Cardiac muscle cell (in vitro differentiated cells and primary cell): ENCODE data around the gene SERPING1. TPM values are rescaled to one million over a fixed set of nuclear protein-coding genes. Genes with fewer than 3 reads are reported as not detected.

Experiments used
- DNase-seq, 2 donors: peaks; one replicate each; pipeline versions ENCODE4 v3.0.0 to v3.0.0-alpha.2; 2010 to 2017; ENCODE audit warnings: low read depth in 1 of 2, low spot score in 1 of 2
- H3K27ac ChIP-seq: fragments of 200-600 bp; sonication (generic); 2 replicates; pipeline ENCODE4 v1.5.1; 2016
- H3K27me3 ChIP-seq: fragments of 200-600 bp; sonication (generic); 2 replicates; pipeline ENCODE4 v1.6.0; 2016; ENCODE audit warnings: control low read depth
- H3K36me3 ChIP-seq: fragments of 200-600 bp; sonication (generic); 2 replicates; pipeline ENCODE4 v1.5.1; 2016; ENCODE audit warnings: control low read depth
- H3K4me1 ChIP-seq: fragments of 200-600 bp; sonication (generic); 2 replicates; pipeline ENCODE4 v1.8.1; 2017; ENCODE audit warnings: low read depth, mild to moderate bottlenecking, mixed run types
- H3K4me3 ChIP-seq: fragments of 200-600 bp; sonication (generic); 2 replicates; pipeline ENCODE4 v1.5.1; 2016; ENCODE audit warnings: mild to moderate bottlenecking
- H3K9me3 ChIP-seq: fragments of 200-600 bp; sonication (generic); 2 replicates; pipeline ENCODE4 v1.5.1; 2017; ENCODE audit warnings: low read depth, mild to moderate bottlenecking, control low read depth
- polyA plus RNA-seq: library from polyadenylated mRNA; unstranded; fragments of >200 nt; fragmentation: Nextera tagmentation; extraction: Ambion mirVana; gene quantifications from 2 replicates; pipeline ENCODE4 v1.2.1, GENCODE V29; 2016
- total RNA-seq: library from RNA; depleted of rRNA; stranded (reverse); fragments of >200 nt; gene quantifications from 2 replicates; pipeline ENCODE4 v1.2.3, GENCODE V29; 2016
- TF ChIP-seq, protein P1 (sequence below): IDR thresholded peaks from 2 replicates; pipeline ENCODE4 v1.5.1; 2012; ENCODE audit warnings: low read depth, mild to moderate bottlenecking, low read length

Gene SERPING1
- total and polyA plus RNA-seq, 2 experiments from 2014 or later: 51.9 to 80.7 TPM

DNA sequence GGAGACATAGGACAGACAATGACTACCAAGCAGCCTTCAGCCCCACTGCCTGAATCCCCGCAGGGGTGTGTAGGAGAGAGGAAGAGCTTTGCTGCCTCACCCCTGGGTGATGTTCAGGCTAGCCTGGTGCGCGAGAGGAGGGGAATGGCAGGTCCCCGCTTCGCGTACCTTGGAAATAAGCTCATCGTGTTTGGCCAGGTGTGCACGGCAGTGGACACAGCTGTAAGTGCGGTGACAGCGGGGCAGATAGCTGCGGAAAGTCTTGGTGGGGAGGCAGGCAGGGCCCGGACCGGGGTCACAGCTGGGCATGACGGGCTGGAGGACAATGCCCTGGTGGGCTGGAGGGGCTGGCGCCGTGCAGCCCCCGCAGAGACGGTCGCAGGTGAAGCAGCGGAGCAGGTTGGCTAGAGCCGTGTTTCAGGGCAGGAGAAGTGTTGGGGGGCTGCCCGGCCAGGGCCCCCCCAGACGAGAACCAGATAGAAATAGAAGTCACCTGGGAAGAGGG lies 49.4 kb downstream of the SERPING1 start:
- H3K4me1 ChIP-seq: peaks cover 66% of the 10 kb centered on the region
- DNase-seq: peak in 1 of 2 donors; percentile 15
- peak overlapping the region; percentile 55 for H3K27ac ChIP-seq
- H3K9me3 ChIP-seq: no peaks in the 10 kb centered on the region
- no peaks in the 10 kb centered on the region for H3K27me3 ChIP-seq
- TF ChIP-seq, protein P1, sequence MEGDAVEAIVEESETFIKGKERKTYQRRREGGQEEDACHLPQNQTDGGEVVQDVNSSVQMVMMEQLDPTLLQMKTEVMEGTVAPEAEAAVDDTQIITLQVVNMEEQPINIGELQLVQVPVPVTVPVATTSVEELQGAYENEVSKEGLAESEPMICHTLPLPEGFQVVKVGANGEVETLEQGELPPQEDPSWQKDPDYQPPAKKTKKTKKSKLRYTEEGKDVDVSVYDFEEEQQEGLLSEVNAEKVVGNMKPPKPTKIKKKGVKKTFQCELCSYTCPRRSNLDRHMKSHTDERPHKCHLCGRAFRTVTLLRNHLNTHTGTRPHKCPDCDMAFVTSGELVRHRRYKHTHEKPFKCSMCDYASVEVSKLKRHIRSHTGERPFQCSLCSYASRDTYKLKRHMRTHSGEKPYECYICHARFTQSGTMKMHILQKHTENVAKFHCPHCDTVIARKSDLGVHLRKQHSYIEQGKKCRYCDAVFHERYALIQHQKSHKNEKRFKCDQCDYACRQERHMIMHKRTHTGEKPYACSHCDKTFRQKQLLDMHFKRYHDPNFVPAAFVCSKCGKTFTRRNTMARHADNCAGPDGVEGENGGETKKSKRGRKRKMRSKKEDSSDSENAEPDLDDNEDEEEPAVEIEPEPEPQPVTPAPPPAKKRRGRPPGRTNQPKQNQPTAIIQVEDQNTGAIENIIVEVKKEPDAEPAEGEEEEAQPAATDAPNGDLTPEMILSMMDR: no peak
- H3K4me3 ChIP-seq: no peak overlapping the region
- H3K36me3 ChIP-seq: no peaks in the 10 kb centered on the region

DNA sequence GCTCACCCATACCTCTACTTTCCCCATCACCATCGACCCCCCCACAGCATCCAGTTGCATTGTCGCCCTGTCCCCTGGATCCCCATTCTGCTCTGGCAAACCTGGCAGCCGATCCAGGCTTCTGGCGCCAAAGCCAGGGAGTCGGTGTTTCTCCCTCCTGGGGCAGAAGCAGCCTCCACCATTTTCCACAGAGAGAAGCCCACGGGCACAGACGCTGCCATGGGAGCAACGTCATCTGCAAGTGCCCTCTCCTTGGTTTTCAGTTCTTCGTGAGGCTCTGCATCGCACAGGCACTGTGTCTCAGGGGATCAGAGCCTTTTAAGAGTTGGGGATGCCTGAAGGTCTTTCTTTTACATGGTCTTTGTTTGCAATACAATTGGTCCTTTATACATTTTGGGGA lies 49.9 kb downstream of the SERPING1 start:
- Histone ChIP-seq H3K27me3 (no peaks in the 10 kb centered on the region), H3K36me3 (no peaks in the 10 kb centered on the region), H3K4me1 (peaks cover 65% of the 10 kb centered on the region), H3K4me3 (no peak overlapping the region), H3K9me3 (no peaks in the 10 kb centered on the region), H3K27ac (peak overlapping the region; percentile 55)
- peak; percentile 27 to 41 for DNase-seq
- TF ChIP-seq, protein P1: no peak

DNA sequence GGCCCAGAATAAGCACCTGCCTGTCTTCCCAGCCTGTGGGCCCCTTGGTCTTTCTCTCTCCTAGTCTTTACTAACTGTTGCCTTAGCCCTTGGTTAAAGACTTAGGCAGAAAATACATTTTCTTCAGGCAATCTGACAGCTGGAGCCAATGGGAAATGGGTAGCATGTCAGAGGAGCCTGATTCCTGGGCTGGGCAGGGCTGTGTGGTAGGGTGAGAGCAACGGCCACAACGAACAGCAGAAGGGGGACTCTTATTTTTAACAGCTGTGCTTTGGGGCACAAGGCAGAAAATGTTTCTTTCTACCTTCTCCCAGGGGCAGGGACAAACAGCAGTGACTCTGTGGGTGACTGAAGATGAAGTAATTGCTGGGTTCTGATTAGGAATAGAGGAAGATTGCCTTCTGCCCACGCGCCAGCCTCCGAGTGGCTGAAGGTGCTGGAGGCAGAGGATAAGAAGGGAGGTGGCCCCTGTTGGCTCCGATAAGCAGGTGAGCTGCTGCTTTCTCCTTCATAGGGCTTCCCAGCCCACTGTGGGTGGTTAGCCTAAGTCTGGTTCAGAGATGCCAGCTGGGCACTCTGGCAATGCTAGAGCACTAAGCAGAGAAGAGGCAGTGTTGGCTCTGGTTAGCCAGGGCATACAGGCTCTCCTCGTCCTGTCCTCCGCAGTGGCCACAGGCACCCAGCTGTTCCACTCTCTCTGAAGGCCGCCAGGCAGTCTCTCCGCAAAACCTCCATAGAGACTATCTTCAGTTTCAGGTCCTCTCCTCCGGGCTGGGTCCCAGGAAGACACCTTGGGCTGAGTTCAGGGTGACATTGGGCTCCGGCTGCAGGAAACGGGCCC lies 50.7 kb downstream of the SERPING1 start:
- TF ChIP-seq, protein P1: no peak
- peak; percentile 26 to 31 for DNase-seq
- Histone ChIP-seq H3K36me3 (no peaks in the 10 kb centered on the region), H3K27me3 (no peaks in the 10 kb centered on the region), H3K4me3 (peak overlapping the region; percentile 3), H3K27ac (peak overlapping the region; percentile 55), H3K9me3 (no peaks in the 10 kb centered on the region), H3K4me1 (peaks cover 65% of the 10 kb centered on the region)

DNA sequence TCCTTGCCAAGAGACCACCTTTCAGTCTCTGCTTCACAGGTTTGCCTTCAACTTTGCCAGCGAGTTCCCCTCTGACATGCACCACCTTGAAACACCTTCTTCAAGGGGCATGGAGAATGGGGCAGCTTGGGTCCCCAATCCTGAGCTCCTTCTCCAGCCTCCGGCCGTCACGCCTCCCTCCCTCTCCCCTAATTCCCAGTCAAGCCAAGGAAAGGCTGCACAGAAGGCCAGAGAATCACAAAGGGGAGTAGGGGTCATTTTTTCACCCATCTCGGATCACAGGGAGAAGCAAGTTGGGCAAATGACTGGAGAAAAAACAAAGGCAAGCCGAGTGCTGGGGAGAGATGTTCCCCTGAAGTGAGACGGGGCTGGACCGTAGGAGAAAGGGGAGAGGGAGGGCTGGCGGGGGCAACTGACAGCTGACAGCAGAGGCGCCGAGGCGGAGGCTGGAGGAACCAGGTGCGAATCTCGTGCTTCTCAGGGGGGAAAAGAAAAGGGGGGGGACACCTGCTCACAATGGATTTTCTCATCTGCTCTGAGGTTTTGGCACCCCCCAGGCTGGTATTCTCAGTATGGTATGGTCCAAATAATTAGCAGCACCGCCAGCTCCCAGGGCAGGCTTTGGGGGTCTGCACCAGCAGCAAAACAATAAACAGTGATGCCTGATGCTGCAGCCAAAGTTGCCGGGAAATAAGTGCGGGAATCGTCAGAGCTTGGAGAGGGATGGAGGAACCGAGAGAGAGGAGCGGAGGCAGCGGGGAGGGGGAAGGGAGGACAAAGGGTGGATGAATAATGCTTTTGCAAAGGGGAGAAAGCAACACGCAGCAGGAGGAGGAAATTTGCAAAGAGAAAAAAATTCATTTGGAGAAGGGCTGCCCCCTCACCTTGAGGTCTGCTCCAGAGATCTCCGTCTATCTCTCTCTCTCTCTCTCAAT lies 51.6 kb downstream of the SERPING1 start:
- peaks cover 59% of the 10 kb centered on the region for H3K4me1 ChIP-seq
- H3K36me3 ChIP-seq: no peaks in the 10 kb centered on the region
- H3K27ac ChIP-seq: peak overlapping the region; percentile 36
- TF ChIP-seq, protein P1: no peak
- H3K4me3 ChIP-seq: peak overlapping the region; percentile 26
- peak; percentile 37 to 56 for DNase-seq
- H3K27me3 ChIP-seq: no peaks in the 10 kb centered on the region
- no peaks in the 10 kb centered on the region for H3K9me3 ChIP-seq
